ENCODE measurements around the gene KXD1. TPM values are rescaled to one million over a fixed set of nuclear protein-coding genes. Genes with fewer than 3 reads are reported as not detected.

Gene KXD1
- total RNA-seq, 1 donor from 2014 or later: 73.9 TPM

DNA sequence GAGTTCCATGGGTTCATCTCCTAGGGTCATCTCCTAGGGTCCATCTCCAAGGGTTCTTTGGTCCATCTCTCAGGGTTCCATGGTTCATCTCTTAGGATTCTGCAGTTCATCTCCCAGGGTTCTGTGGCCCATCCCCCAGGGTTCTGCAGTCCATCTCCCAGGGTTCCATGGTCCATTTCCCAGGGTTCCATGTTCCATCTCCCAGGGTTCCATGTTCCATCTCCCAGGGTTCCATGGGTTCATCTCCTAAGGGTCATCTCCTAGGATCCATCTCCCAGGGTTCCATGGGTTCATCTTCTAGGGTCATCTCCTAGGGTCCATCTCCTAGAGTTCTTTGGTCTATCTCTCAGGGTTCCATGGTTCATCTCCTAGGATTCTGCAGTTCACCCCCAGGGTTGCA lies 59.9 kb downstream of the KXD1 start:
- Mint-ChIP-seq H3K36me3 (no peaks in the 10 kb centered on the region), H3K27me3 (peaks cover 41% of the 10 kb centered on the region), H3K27ac (no peak overlapping the region), H3K9me3 (peaks cover 5% of the 10 kb centered on the region), H3K4me1 (ENCODE audit: unreplicated experiment) (no peaks in the 10 kb centered on the region), H3K4me3 (no peak overlapping the region)
- TF ChIP-seq, protein P1, sequence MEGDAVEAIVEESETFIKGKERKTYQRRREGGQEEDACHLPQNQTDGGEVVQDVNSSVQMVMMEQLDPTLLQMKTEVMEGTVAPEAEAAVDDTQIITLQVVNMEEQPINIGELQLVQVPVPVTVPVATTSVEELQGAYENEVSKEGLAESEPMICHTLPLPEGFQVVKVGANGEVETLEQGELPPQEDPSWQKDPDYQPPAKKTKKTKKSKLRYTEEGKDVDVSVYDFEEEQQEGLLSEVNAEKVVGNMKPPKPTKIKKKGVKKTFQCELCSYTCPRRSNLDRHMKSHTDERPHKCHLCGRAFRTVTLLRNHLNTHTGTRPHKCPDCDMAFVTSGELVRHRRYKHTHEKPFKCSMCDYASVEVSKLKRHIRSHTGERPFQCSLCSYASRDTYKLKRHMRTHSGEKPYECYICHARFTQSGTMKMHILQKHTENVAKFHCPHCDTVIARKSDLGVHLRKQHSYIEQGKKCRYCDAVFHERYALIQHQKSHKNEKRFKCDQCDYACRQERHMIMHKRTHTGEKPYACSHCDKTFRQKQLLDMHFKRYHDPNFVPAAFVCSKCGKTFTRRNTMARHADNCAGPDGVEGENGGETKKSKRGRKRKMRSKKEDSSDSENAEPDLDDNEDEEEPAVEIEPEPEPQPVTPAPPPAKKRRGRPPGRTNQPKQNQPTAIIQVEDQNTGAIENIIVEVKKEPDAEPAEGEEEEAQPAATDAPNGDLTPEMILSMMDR (conservative IDR thresholded peaks at IDR 0.05): no peak
- no peak for DNase-seq (ENCODE audit: extremely low spot score, unreplicated experiment)

DNA sequence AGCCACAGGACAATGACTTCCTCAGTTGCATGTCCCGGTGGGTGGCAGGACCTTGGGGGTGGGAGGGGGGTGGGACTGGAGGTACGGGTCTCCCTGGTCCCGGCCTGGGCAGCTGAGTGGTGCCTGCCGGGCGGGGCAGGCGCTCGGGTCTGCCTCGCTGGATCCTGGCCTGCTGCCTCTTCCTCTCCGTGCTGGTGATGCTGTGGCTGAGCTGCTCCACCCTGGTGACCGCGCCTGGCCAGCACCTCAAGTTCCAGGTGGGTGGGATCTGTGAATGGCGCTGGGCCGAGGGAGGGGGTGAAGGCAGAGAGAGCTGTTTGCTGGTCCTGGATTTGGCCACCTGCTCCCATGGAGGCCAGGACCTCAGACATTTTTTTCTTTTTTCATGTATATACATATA lies 60.6 kb downstream of the KXD1 start:
- Mint-ChIP-seq H3K27ac (no peak overlapping the region), H3K4me1 (ENCODE audit: unreplicated experiment) (no peaks in the 10 kb centered on the region), H3K27me3 (peaks cover 39% of the 10 kb centered on the region), H3K36me3 (no peaks in the 10 kb centered on the region), H3K9me3 (peaks cover 5% of the 10 kb centered on the region), H3K4me3 (no peak overlapping the region)
- TF ChIP-seq, protein P1 (conservative IDR thresholded peaks at IDR 0.05): no peak
- no peak for DNase-seq (ENCODE audit: extremely low spot score, unreplicated experiment)

Other genes starting within 250 kb of the KXD1 start
- gene LSM4, start 234.8 kb upstream of the KXD1 start, total RNA-seq (ENCODE audit: low replicate concordance): 196 and 223 TPM in 2 replicates
- 28.8 and 46.7 TPM in 2 replicates for gene PGPEP1, start 217.3 kb upstream of the KXD1 start, total RNA-seq (ENCODE audit: low replicate concordance)
- 102 and 106 TPM in 2 replicates for gene GDF15, start 171.7 kb upstream of the KXD1 start, total RNA-seq (ENCODE audit: low replicate concordance)
- 0.19 TPM in 1 of 2 replicates, not detected in the other for gene LRRC25, start 160.2 kb upstream of the KXD1 start, total RNA-seq (ENCODE audit: low replicate concordance)
- 76.7 and 99.0 TPM in 2 replicates for gene SSBP4, start 138.5 kb upstream of the KXD1 start, total RNA-seq (ENCODE audit: low replicate concordance)
- 278 and 303 TPM in 2 replicates for gene ISYNA1, start 119.7 kb upstream of the KXD1 start, total RNA-seq (ENCODE audit: low replicate concordance)
- gene ELL, start 35.8 kb upstream of the KXD1 start, total RNA-seq (ENCODE audit: low replicate concordance): 13.6 and 16.7 TPM in 2 replicates
- 151 and 191 TPM in 2 replicates for gene FKBP8, start 14.3 kb upstream of the KXD1 start, total RNA-seq (ENCODE audit: low replicate concordance)
- gene UBA52, start 14.0 kb downstream of the KXD1 start, total RNA-seq (ENCODE audit: low replicate concordance): 1,126 and 1,202 TPM in 2 replicates
- gene REX1BD, start 30.9 kb downstream of the KXD1 start, total RNA-seq (ENCODE audit: low replicate concordance): 54.0 and 63.5 TPM in 2 replicates
- gene CRLF1, start 48.9 kb downstream of the KXD1 start, total RNA-seq (ENCODE audit: low replicate concordance): 2.8 and 7.8 TPM in 2 replicates
- 4.6 and 9.4 TPM in 2 replicates for gene TMEM59L, start 55.0 kb downstream of the KXD1 start, total RNA-seq (ENCODE audit: low replicate concordance)
- 11.0 and 11.1 TPM in 2 replicates for gene KLHL26, start 79.2 kb downstream of the KXD1 start, total RNA-seq (ENCODE audit: low replicate concordance)
- gene CRTC1, start 125.8 kb downstream of the KXD1 start, total RNA-seq (ENCODE audit: low replicate concordance): 14.2 and 20.2 TPM in 2 replicates
- 0.12 and 0.43 TPM in 2 replicates for gene COMP, start 233.4 kb downstream of the KXD1 start, total RNA-seq (ENCODE audit: low replicate concordance)